B cell (primary cell): ENCODE results near the gene DAAM2. TPM values are rescaled to one million over a fixed set of nuclear protein-coding genes. Genes with fewer than 3 reads are reported as not detected.

Source experiments
- ATAC-seq: fragments of 200-7000 bp; cut with Tn5 transposase; one replicate; pipeline ENCODE4 v1.10.0; 2021; ENCODE audit warnings: low read depth, mild to moderate bottlenecking, moderate number of reproducible peaks, moderate library complexity
- CTCF ChIA-PET: fragments of 350-600 bp; sonication (Branson Sonifier 250); formaldehyde crosslinking; loops from one replicate; lab custom pipeline; 2021; ENCODE audit warnings: antibody characterized with exemption, inconsistent platforms; lab: Charles Lee
- POLR2A ChIA-PET: fragments of 350-600 bp; sonication (Branson Sonifier 250); formaldehyde crosslinking; loops from one replicate; lab custom pipeline; 2021; ENCODE audit warnings: antibody characterized with exemption; lab: Charles Lee
- DNase-seq: peaks from one replicate; pipeline ENCODE4 v3.0.0; 2013
- H2AFZ ChIP-seq: 2 replicates; pipeline ENCODE4 v1.6.1; 2012; ENCODE audit warnings: mild to moderate bottlenecking, low read depth, low read length; ENCODE audit not compliant: insufficient read depth, poor library complexity, severe bottlenecking
- H3K27ac ChIP-seq, 2 donors: 1 replicate in 1 of 2; 2 replicates in 1 of 2; pipeline ENCODE4 v1.5.1; 2012 to 2013; ENCODE audit warnings: low read length in 2 of 2, mild to moderate bottlenecking in 2 of 2, moderate library complexity in 1 of 2
- H3K27me3 ChIP-seq, 4 experiments: fragments of 200-600 bp in 1 of 4; sonication (generic) in 1 of 4; replicated peaks in 1 of 4; 1 replicate in 2 of 4; 2 replicates in 2 of 4; pipeline versions ENCODE4 v1.6.1 to v1.7.0; 2013 to 2016; ENCODE audit warnings: low read length in 3 of 4, mild to moderate bottlenecking in 2 of 4, mixed read lengths in 1 of 4, moderate library complexity in 1 of 4; ENCODE audit not compliant: insufficient read depth in 4 of 4, control insufficient read depth in 3 of 4; ENCODE audit errors: control extremely low read depth in 1 of 4
- H3K36me3 ChIP-seq, 2 experiments: replicated peaks in 1 of 2; 1 replicate in 1 of 2; 2 replicates in 1 of 2; pipeline versions ENCODE4 v1.6.1 to v1.7.1; 2013; ENCODE audit warnings: low read length in 1 of 2; ENCODE audit not compliant: insufficient read depth in 2 of 2, control insufficient read depth in 1 of 2; ENCODE audit errors: control extremely low read depth in 1 of 2, extremely low read depth in 1 of 2
- H3K4me1 ChIP-seq, 2 donors: fragments of 200-600 bp in 1 of 2; sonication (generic) in 1 of 2; 1 replicate in 1 of 2; 2 replicates in 1 of 2; pipeline versions ENCODE4 v1.5.1 to v1.6.1; 2013 to 2017; ENCODE audit warnings: low read length in 2 of 2; ENCODE audit not compliant: control insufficient read depth in 2 of 2, insufficient read depth in 2 of 2
- H3K4me2 ChIP-seq: replicated peaks from 2 replicates; pipeline ENCODE3; 2012; ENCODE audit warnings: mild to moderate bottlenecking, low read depth, low read length; ENCODE audit not compliant: poor library complexity, severe bottlenecking
- H3K4me3 ChIP-seq, 5 experiments: fragments of 200-600 bp in 1 of 5; sonication (generic) in 1 of 5; 1 replicate in 3 of 5; 2 replicates in 2 of 5; pipeline versions ENCODE4 v1.5.1 to v1.7.0; 2011 to 2016; ENCODE audit warnings: low read length in 4 of 5, mild to moderate bottlenecking in 4 of 5, low read depth in 2 of 5, control low read depth in 1 of 5, moderate library complexity in 1 of 5; ENCODE audit not compliant: insufficient read depth in 1 of 5; ENCODE audit errors: control extremely low read depth in 1 of 5, extremely low read depth in 1 of 5
- H3K79me2 ChIP-seq: fragments of 200-600 bp; sonication (generic); one replicate; pipeline ENCODE4 v1.6.0; 2016; ENCODE audit warnings: low read length; ENCODE audit not compliant: control insufficient read depth, insufficient read depth
- H3K9ac ChIP-seq: fragments of 200-600 bp; sonication (generic); 2 replicates; pipeline ENCODE4 v1.6.1; 2017; ENCODE audit warnings: mild to moderate bottlenecking, low read length, moderate library complexity
- H3K9me3 ChIP-seq, 3 donors: one replicate each; pipeline versions ENCODE4 v1.6.1 to v1.7.1; 2013; ENCODE audit warnings: low read length in 2 of 3; ENCODE audit not compliant: control insufficient read depth in 2 of 3, insufficient read depth in 1 of 3; ENCODE audit errors: control extremely low read depth in 1 of 3
- H4K20me1 ChIP-seq: 2 replicates; pipeline ENCODE4 v1.6.0; 2012; ENCODE audit warnings: mild to moderate bottlenecking, low read length; ENCODE audit not compliant: insufficient read depth, control insufficient read depth, poor library complexity, severe bottlenecking
- H3K27ac Mint-ChIP-seq: one replicate; pipeline ENCODE4 v1.8.0; 2021; ENCODE audit warnings: mixed read lengths
- H3K27me3 Mint-ChIP-seq: one replicate; pipeline ENCODE4 v1.8.0; 2021; ENCODE audit warnings: mixed read lengths
- H3K4me1 Mint-ChIP-seq: one replicate; pipeline ENCODE4 v1.8.0; 2021; ENCODE audit warnings: mixed read lengths
- H3K4me3 Mint-ChIP-seq: one replicate; pipeline ENCODE4 v1.8.0; 2021; ENCODE audit warnings: mixed read lengths
- H3K9me3 Mint-ChIP-seq: one replicate; pipeline ENCODE4 v1.8.0; 2022; ENCODE audit warnings: mixed read lengths; ENCODE audit not compliant: insufficient read depth
- CTCF ChIP-seq: fragments of 200-600 bp; IDR thresholded peaks from one replicate; pipeline ENCODE4 v1.8.0; 2022; ENCODE audit warnings: antibody characterized with exemption, mild to moderate bottlenecking
- EZH2 ChIP-seq: IDR thresholded peaks from 2 replicates; pipeline ENCODE4 v1.6.1; 2012; ENCODE audit warnings: borderline replicate concordance, low read depth, mild to moderate bottlenecking, moderate library complexity, low read length; ENCODE audit not compliant: insufficient read depth, poor library complexity, severe bottlenecking
- WGBS: methylation state at CpG from one replicate; pipeline ENCODE4 v1.1.5; 2013; ENCODE audit warnings: missing lambda C conversion rate; ENCODE audit not compliant: insufficient coverage; 5-methylcytosine and 5-hydroxymethylcytosine counted together
- intact Hi-C: fragments of 100-400 bp; cut with micrococcal nuclease; formaldehyde crosslinking; loops from one replicate; pipeline ENCODE4 v1.10.0; 2022
- polyA plus RNA-seq: library from polyadenylated mRNA; depleted of rRNA; stranded (reverse); fragments of >200 nt; gene quantifications from 2 replicates; pipeline ENCODE4 v1.2.3, GENCODE V29; 2012
- total RNA-seq, 2 donors: library from RNA; stranded (reverse); fragments of 120-200 nt in 1 of 2; gene quantifications; 1 replicate in 1 of 2; 2 replicates in 1 of 2; pipeline versions ENCODE4 v1.2.3 to v1.2.4, GENCODE V29; 2013 to 2022

The DAAM2 gene
- total and polyA plus RNA-seq, 2 donors (not counting 1 experiment from before 2014, with no cell fraction given) = not detected

- ATAC-seq = no peak
- CTCF ChIA-PET = no interaction called here
Measured at GRCh38 chr6:39819676-39820075, 27.5 kb downstream of the DAAM2 start.

GRCh38 chr6:39820553-39820952, 28.4 kb downstream of the DAAM2 start:
- H3K27me3 Mint-ChIP-seq = peaks cover 7% of the 10 kb centered on the region
- ChIA-PET POLR2A (no interaction called here), CTCF (interaction anchor here (0.8 kb wide), 1 partner anchor 9 kb away, joined by 3 read pairs; no protein-coding TSS in a partner anchor)
- H3K4me3 Mint-ChIP-seq = no peak overlapping the region
- H3K4me1 ChIP-seq = no peaks in the 10 kb centered on the region
- DNase-seq = no peak
- TF ChIP-seq CTCF = no peak
- no peak for TF ChIP-seq EZH2
- no peak overlapping the region for H2AFZ ChIP-seq
- H3K4me2 ChIP-seq = no peak overlapping the region
- no peak for ATAC-seq
- H3K36me3 ChIP-seq = no peaks in the 10 kb centered on the region
- H3K9me3 ChIP-seq = no peaks in the 10 kb centered on the region
- no peaks in the 10 kb centered on the region for H3K79me2 ChIP-seq
- H3K27ac ChIP-seq = no peak overlapping the region
- no peak overlapping the region for H3K27ac Mint-ChIP-seq
- H3K4me1 Mint-ChIP-seq = no peaks in the 10 kb centered on the region
- H3K9me3 Mint-ChIP-seq = no peaks in the 10 kb centered on the region
- H4K20me1 ChIP-seq = no peaks in the 10 kb centered on the region
- H3K27me3 ChIP-seq = no peaks in the 10 kb centered on the region
- no peak overlapping the region for H3K9ac ChIP-seq
- no peak overlapping the region for H3K4me3 ChIP-seq
- intact Hi-C loops = no loop called here

More at GRCh38 chr6:39819676-39820075, 27.5 kb downstream of the DAAM2 start:
- Histone ChIP-seq H3K79me2 (no peaks in the 10 kb centered on the region), H3K4me1 (no peaks in the 10 kb centered on the region), H3K36me3 (no peaks in the 10 kb centered on the region), H3K4me2 (no peak overlapping the region), H3K9ac (no peak overlapping the region), H4K20me1 (no peaks in the 10 kb centered on the region), H2AFZ (no peak overlapping the region), H3K27ac (no peak overlapping the region), H3K9me3 (no peaks in the 10 kb centered on the region), H3K27me3 (no peaks in the 10 kb centered on the region), H3K4me3 (no peak overlapping the region)
- no peak overlapping the region for H3K27ac Mint-ChIP-seq
- H3K9me3 Mint-ChIP-seq = no peaks in the 10 kb centered on the region
- 79% methylated on average over 5 of the region's 8 CpGs for WGBS
- intact Hi-C loops = no loop called here
- POLR2A ChIA-PET = no interaction called here
- H3K4me1 Mint-ChIP-seq = no peaks in the 10 kb centered on the region
- H3K27me3 Mint-ChIP-seq = peaks cover 7% of the 10 kb centered on the region
- TF ChIP-seq EZH2 = no peak
- TF ChIP-seq CTCF = no peak
- H3K4me3 Mint-ChIP-seq = no peak overlapping the region
- DNase-seq = no peak
